ENCODE data around the gene ADSS2.

The ADSS2 gene

DNA sequence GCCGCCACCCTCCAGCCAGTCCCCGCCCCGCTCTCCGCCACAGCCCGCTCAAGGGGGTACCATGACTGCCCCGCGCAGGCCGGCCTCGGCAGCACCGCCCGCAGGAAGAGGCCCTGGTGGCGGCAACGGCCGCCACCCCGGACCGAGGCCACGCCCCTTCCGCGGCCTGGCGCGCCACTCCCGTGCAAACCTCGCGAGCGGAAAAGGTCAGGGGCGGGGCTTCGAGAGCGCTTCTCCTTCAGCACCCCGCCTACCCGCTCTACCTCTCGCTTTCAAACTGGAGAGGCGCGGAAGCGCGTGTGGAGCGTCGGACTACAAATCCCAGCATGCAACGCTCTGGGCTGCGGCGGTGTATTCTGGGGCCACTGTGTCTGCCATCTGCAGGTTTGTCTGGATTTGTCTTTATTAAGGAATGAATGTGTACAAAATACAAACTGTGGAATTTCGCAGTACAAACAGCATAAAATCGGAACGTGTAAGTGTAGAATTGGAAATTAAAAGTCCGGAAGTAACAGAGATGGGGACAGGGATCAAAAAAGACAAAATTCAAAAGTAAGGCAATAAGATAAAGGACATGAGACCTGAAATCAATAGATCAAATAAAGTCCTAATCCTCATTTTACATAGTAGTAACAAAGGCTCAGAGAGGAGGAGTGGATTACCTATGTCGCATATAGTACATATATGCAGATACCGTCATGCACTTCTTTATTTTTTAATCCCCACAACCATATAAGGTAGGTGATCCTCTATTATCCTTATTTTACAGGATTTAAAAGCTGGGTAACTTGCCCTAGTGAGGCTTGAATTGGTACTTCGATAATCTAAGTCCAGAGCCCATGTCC is 464 bp upstream of the ADSS2 start (continued):
- TF ChIP-seq ZNF629 (tag by site-specific recombination; IDR thresholded peaks at IDR 0.05) = peak; percentile 52; the same call in 1 of the 2 replicates
- 0 out of 2 replicates have a peak, but pooled peaks have one; percentile 60 for TF ChIP-seq TRIM28 (IDR thresholded peaks at IDR 0.05; ENCODE audit: borderline replicate concordance, low read length)
- TF ChIP-seq ZNF324 (tag by site-specific recombination; IDR thresholded peaks at IDR 0.05) = peak; percentile 90
- TF ChIP-seq, protein P1, sequence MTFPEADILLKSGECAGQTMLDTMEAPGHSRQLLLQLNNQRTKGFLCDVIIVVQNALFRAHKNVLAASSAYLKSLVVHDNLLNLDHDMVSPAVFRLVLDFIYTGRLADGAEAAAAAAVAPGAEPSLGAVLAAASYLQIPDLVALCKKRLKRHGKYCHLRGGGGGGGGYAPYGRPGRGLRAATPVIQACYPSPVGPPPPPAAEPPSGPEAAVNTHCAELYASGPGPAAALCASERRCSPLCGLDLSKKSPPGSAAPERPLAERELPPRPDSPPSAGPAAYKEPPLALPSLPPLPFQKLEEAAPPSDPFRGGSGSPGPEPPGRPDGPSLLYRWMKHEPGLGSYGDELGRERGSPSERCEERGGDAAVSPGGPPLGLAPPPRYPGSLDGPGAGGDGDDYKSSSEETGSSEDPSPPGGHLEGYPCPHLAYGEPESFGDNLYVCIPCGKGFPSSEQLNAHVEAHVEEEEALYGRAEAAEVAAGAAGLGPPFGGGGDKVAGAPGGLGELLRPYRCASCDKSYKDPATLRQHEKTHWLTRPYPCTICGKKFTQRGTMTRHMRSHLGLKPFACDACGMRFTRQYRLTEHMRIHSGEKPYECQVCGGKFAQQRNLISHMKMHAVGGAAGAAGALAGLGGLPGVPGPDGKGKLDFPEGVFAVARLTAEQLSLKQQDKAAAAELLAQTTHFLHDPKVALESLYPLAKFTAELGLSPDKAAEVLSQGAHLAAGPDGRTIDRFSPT (tag by site-specific recombination; IDR thresholded peaks at IDR 0.05) = peak; percentile 96
- no peak for TF ChIP-seq ZNF670 (tag by site-specific recombination; IDR thresholded peaks at IDR 0.05; ENCODE audit: low read depth)
- TF ChIP-seq ZSCAN30 (tag by site-specific recombination; IDR thresholded peaks at IDR 0.05) = 0 out of 2 replicates have a peak, but pooled peaks have one; percentile 9
- TF ChIP-seq ZNF169 (tag by site-specific recombination; IDR thresholded peaks at IDR 0.05) = no peak
- TF ChIP-seq, protein P2, sequence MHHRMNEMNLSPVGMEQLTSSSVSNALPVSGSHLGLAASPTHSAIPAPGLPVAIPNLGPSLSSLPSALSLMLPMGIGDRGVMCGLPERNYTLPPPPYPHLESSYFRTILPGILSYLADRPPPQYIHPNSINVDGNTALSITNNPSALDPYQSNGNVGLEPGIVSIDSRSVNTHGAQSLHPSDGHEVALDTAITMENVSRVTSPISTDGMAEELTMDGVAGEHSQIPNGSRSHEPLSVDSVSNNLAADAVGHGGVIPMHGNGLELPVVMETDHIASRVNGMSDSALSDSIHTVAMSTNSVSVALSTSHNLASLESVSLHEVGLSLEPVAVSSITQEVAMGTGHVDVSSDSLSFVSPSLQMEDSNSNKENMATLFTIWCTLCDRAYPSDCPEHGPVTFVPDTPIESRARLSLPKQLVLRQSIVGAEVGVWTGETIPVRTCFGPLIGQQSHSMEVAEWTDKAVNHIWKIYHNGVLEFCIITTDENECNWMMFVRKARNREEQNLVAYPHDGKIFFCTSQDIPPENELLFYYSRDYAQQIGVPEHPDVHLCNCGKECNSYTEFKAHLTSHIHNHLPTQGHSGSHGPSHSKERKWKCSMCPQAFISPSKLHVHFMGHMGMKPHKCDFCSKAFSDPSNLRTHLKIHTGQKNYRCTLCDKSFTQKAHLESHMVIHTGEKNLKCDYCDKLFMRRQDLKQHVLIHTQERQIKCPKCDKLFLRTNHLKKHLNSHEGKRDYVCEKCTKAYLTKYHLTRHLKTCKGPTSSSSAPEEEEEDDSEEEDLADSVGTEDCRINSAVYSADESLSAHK (tag by site-specific recombination; IDR thresholded peaks at IDR 0.05) = no peak
- TF ChIP-seq, protein P3, sequence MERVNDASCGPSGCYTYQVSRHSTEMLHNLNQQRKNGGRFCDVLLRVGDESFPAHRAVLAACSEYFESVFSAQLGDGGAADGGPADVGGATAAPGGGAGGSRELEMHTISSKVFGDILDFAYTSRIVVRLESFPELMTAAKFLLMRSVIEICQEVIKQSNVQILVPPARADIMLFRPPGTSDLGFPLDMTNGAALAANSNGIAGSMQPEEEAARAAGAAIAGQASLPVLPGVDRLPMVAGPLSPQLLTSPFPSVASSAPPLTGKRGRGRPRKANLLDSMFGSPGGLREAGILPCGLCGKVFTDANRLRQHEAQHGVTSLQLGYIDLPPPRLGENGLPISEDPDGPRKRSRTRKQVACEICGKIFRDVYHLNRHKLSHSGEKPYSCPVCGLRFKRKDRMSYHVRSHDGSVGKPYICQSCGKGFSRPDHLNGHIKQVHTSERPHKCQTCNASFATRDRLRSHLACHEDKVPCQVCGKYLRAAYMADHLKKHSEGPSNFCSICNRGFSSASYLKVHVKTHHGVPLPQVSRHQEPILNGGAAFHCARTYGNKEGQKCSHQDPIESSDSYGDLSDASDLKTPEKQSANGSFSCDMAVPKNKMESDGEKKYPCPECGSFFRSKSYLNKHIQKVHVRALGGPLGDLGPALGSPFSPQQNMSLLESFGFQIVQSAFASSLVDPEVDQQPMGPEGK (tag by site-specific recombination; IDR thresholded peaks at IDR 0.05) = peak; percentile 86
- peak; percentile 40; the same call in 1 of the 2 replicates for TF ChIP-seq ZNF561 (tag by site-specific recombination; IDR thresholded peaks at IDR 0.05; ENCODE audit: borderline replicate concordance)
- TF ChIP-seq ZNF354C (tag by site-specific recombination; IDR thresholded peaks at IDR 0.05; ENCODE audit: borderline replicate concordance, low read depth) = 0 out of 2 replicates have a peak, but pooled peaks have one; percentile 11
- TF ChIP-seq, protein P4, sequence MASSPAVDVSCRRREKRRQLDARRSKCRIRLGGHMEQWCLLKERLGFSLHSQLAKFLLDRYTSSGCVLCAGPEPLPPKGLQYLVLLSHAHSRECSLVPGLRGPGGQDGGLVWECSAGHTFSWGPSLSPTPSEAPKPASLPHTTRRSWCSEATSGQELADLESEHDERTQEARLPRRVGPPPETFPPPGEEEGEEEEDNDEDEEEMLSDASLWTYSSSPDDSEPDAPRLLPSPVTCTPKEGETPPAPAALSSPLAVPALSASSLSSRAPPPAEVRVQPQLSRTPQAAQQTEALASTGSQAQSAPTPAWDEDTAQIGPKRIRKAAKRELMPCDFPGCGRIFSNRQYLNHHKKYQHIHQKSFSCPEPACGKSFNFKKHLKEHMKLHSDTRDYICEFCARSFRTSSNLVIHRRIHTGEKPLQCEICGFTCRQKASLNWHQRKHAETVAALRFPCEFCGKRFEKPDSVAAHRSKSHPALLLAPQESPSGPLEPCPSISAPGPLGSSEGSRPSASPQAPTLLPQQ (tag by site-specific recombination; IDR thresholded peaks at IDR 0.05) = peak; percentile 20; the same call in 1 of the 2 replicates
- TF ChIP-seq YY2 (tag by site-specific recombination; IDR thresholded peaks at IDR 0.05) = 0 out of 2 replicates have a peak, but pooled peaks have one; percentile 17
- peak; percentile 99 for TF ChIP-seq GLIS2 (tag by site-specific recombination; IDR thresholded peaks at IDR 0.05)
- peak; percentile 41 for TF ChIP-seq EGR2 (tag by site-specific recombination; IDR thresholded peaks at IDR 0.05; ENCODE audit: low read depth)
- TF ChIP-seq, protein P5, sequence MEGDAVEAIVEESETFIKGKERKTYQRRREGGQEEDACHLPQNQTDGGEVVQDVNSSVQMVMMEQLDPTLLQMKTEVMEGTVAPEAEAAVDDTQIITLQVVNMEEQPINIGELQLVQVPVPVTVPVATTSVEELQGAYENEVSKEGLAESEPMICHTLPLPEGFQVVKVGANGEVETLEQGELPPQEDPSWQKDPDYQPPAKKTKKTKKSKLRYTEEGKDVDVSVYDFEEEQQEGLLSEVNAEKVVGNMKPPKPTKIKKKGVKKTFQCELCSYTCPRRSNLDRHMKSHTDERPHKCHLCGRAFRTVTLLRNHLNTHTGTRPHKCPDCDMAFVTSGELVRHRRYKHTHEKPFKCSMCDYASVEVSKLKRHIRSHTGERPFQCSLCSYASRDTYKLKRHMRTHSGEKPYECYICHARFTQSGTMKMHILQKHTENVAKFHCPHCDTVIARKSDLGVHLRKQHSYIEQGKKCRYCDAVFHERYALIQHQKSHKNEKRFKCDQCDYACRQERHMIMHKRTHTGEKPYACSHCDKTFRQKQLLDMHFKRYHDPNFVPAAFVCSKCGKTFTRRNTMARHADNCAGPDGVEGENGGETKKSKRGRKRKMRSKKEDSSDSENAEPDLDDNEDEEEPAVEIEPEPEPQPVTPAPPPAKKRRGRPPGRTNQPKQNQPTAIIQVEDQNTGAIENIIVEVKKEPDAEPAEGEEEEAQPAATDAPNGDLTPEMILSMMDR (tag by site-specific recombination; IDR thresholded peaks at IDR 0.05) = peak; percentile 95
- peak; percentile 77 for TF ChIP-seq KLF8 (tag by site-specific recombination; IDR thresholded peaks at IDR 0.05)
- TF ChIP-seq, protein P6, sequence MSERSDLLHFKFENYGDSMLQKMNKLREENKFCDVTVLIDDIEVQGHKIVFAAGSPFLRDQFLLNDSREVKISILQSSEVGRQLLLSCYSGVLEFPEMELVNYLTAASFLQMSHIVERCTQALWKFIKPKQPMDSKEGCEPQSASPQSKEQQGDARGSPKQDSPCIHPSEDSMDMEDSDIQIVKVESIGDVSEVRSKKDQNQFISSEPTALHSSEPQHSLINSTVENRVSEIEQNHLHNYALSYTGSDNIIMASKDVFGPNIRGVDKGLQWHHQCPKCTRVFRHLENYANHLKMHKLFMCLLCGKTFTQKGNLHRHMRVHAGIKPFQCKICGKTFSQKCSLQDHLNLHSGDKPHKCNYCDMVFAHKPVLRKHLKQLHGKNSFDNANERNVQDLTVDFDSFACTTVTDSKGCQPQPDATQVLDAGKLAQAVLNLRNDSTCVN (tag by site-specific recombination; optimal IDR thresholded peaks at IDR 0.05) = peak; percentile 89
- TF ChIP-seq, protein P7, sequence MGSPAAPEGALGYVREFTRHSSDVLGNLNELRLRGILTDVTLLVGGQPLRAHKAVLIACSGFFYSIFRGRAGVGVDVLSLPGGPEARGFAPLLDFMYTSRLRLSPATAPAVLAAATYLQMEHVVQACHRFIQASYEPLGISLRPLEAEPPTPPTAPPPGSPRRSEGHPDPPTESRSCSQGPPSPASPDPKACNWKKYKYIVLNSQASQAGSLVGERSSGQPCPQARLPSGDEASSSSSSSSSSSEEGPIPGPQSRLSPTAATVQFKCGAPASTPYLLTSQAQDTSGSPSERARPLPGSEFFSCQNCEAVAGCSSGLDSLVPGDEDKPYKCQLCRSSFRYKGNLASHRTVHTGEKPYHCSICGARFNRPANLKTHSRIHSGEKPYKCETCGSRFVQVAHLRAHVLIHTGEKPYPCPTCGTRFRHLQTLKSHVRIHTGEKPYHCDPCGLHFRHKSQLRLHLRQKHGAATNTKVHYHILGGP (tag by site-specific recombination; IDR thresholded peaks at IDR 0.05) = no peak
